K562 (cell line): ENCODE results near the gene ART4. TPM values are rescaled to one million over a fixed set of nuclear protein-coding genes. Genes with fewer than 3 reads are reported as not detected.

ENCODE experiments used
- ATF7 ChIP-seq: fragments of 450-650 bp; IDR thresholded peaks from 2 replicates; pipeline ENCODE4 v1.7.1; 2014; ENCODE audit warnings: mild to moderate bottlenecking, moderate library complexity
- BRCA1 ChIP-seq, 2 experiments: fragments of 450-650 bp in 1 of 2; sonication (generic) in 1 of 2; formaldehyde crosslinking in 1 of 2; IDR thresholded peaks; 2 replicates each; pipeline versions ENCODE4 v1.5.0 to v1.6.1; 2017 to 2020; ENCODE audit warnings: mild to moderate bottlenecking in 1 of 2, missing genetic modification reagents in 1 of 2
- EGR1 ChIP-seq: fragments of 450-650 bp; conservative IDR thresholded peaks from 2 replicates; pipeline ENCODE4 v1.6.1; 2017; ENCODE audit warnings: mild to moderate bottlenecking
- ETS2 ChIP-seq: IDR thresholded peaks from 2 replicates; pipeline ENCODE4 v1.6.1; 2016; ENCODE audit warnings: borderline replicate concordance, missing genetic modification characterization, mild to moderate bottlenecking, moderate library complexity, missing compliant biosample characterization; ENCODE audit not compliant: poor library complexity, severe bottlenecking
- HEY1 ChIP-seq: fragments of 250-450 bp; sonication (Bioruptor Pico); IDR thresholded peaks from 2 replicates; pipeline ENCODE4 v1.5.0; 2020; ENCODE audit warnings: mild to moderate bottlenecking, moderate library complexity, borderline replicate concordance
- NCOA2 ChIP-seq, 2 experiments: fragments of 450-650 bp; IDR thresholded peaks; 2 replicates each; pipeline ENCODE4 v1.6.1; 2018; ENCODE audit warnings: mild to moderate bottlenecking in 2 of 2, moderate library complexity in 1 of 2; ENCODE audit not compliant: partially characterized antibody in 2 of 2
- NELFE ChIP-seq: IDR thresholded peaks from 2 replicates; pipeline ENCODE4 v1.6.1; 2011; ENCODE audit warnings: mild to moderate bottlenecking; ENCODE audit not compliant: insufficient read depth, insufficient read length
- RFX5 ChIP-seq: IDR thresholded peaks from 2 replicates; pipeline ENCODE4 v1.6.1; 2011; ENCODE audit warnings: low read depth, mild to moderate bottlenecking, improper control_type of control experiment, low read length
- SRF ChIP-seq, 2 experiments: fragments of 250-450, 450-650 bp in 1 of 2; sonication (Bioruptor Pico) in 1 of 2; sonication (generic) in 1 of 2; formaldehyde crosslinking; IDR thresholded peaks; 2 replicates each; pipeline versions ENCODE4 v1.5.0 to v1.5.1; 2020 to 2022; ENCODE audit warnings: mild to moderate bottlenecking in 1 of 2, missing genetic modification reagents in 1 of 2
- SRSF9 ChIP-seq: fragments of 200-400 bp; formaldehyde crosslinking; IDR thresholded peaks from 2 replicates; pipeline ENCODE4 v1.6.1; 2017; ENCODE audit warnings: low read depth, low read length, borderline replicate concordance
- TCFL5 ChIP-seq: fragments of 250-450 bp; sonication (Bioruptor Pico); conservative IDR thresholded peaks from 2 replicates; pipeline ENCODE4 v1.6.1; 2021; ENCODE audit warnings: mild to moderate bottlenecking, moderate library complexity, matching md5 sums
- ZC3H4 ChIP-seq: sonication (generic); formaldehyde crosslinking; IDR thresholded peaks from 2 replicates; pipeline ENCODE4 v1.9.0; 2021; ENCODE audit warnings: missing genetic modification reagents, borderline replicate concordance
- ZNF347 ChIP-seq: fragments of 450-650 bp; formaldehyde crosslinking; IDR thresholded peaks from 2 replicates; pipeline ENCODE4 v1.4.0; 2020; ENCODE audit warnings: low read depth, mild to moderate bottlenecking, moderate library complexity
- ZNF780A ChIP-seq: fragments of 250-450 bp; sonication (Bioruptor Pico); IDR thresholded peaks from 2 replicates; pipeline ENCODE4 v1.5.0; 2021; ENCODE audit warnings: mild to moderate bottlenecking
- polyA plus RNA-seq, 8 experiments: library from polyadenylated mRNA; depleted of rRNA in 4 of 8; stranded (reverse) in 5 of 8; unstranded in 3 of 8; fragments of >200 nt; fragmentation: Nextera tagmentation in 2 of 8; fragmentation: Illumina TruSeq in 1 of 8; extraction: Ambion mirVana in 2 of 8; extraction: Trizol in 1 of 8; gene quantifications; 2 replicates each; pipeline versions ENCODE4 v1.2.1 to v1.2.3, GENCODE V29; 2011 to 2014; ENCODE audit warnings: inconsistent platforms in 1 of 8, missing spikeins in 1 of 8
- total RNA-seq, 7 experiments: library from RNA; depleted of rRNA in 6 of 7; stranded (reverse); fragments of >200 nt in 6 of 7; fragmentation: Illumina TruSeq in 2 of 7; extraction: Trizol in 2 of 7; gene quantifications; 2 replicates each; pipeline versions ENCODE4 v1.2.1 to v1.2.3, GENCODE V29; 2011 to 2021; ENCODE audit warnings: low replicate concordance in 1 of 7
- TF ChIP-seq, protein P1 (sequence below): fragments of 250-450 bp; sonication (Bioruptor Pico); IDR thresholded peaks from 2 replicates; pipeline ENCODE4 v1.5.0; 2022; ENCODE audit warnings: mild to moderate bottlenecking
- TF ChIP-seq, protein P2 (sequence below), 2 experiments: IDR thresholded peaks; 2 replicates each; pipeline ENCODE4 v1.6.1; 2011; ENCODE audit warnings: borderline replicate concordance in 1 of 2, control low read depth in 1 of 2, low read depth in 1 of 2, low read length in 1 of 2, mild to moderate bottlenecking in 1 of 2, mixed read lengths in 1 of 2, moderate library complexity in 1 of 2; ENCODE audit not compliant: insufficient read depth in 1 of 2, insufficient read length in 1 of 2, poor library complexity in 1 of 2, severe bottlenecking in 1 of 2; ENCODE audit errors: extremely low read depth in 1 of 2
- TF ChIP-seq, protein P3 (sequence below): fragments of 200-800 bp; sonication (Bioruptor generic); IDR thresholded peaks from 2 replicates; pipeline ENCODE4 v1.6.1; 2017; ENCODE audit warnings: missing genetic modification characterization, missing compliant biosample characterization
- TF ChIP-seq, protein P4 (sequence below): fragments of 450-650 bp; IDR thresholded peaks from 2 replicates; pipeline ENCODE4 v1.7.0; 2016; ENCODE audit warnings: borderline replicate concordance
- TF ChIP-seq, protein P5 (sequence below): fragments of 250-450 bp; sonication (Bioruptor Pico); IDR thresholded peaks from 2 replicates; pipeline ENCODE4 v1.8.0; 2021; ENCODE audit warnings: borderline replicate concordance, mild to moderate bottlenecking, moderate library complexity; ENCODE audit not compliant: poor library complexity, severe bottlenecking

ART4 gene
- total and polyA plus RNA-seq, 9 of the 15 experiments (the other 6 are each of a cell fraction or from before 2014, with no cell fraction given), result 0.07 TPM; not detected in 8

DNA sequence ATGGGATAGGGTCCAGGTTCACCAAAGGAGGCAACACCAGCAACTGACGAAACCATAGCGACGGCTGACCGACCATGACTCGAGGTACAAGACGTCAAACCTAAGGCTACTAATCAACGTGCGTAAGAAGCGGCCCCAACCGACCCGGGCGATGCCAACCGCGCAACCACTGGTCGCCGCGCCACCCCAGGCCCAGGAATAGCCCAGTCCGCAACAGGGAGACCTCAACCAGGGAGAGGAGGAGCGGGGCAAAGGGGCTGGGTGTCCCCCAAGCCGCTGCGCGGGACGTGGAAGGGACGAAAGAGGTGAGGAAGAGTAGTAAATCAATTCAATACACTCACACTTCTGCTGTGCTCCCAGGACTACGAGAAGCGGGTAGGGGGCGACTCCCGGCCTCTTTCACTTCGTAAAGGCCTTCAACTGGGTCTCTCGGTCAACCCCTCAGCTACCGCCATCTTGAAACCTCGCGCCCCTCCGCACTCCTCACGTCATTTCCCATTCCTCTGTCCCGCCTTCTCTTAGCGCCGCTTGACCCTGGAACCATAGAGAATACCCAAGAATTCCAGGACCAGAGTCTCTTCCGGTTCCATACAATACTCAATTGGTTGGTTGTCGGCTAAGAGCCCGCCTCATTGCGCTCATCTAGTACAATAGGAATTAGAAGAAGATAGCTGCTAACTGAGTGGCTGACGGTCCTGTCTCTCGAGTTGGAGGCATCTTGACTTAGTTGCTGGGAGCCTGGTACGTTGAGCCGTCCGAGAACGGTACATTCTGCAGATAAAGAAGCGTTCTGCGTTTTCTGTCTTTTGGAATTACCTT is 40.1 kb downstream of the ART4 start, which contains the start of the genes C12orf60 and WBP11 (continued):
- TF ChIP-seq SRF (CRISPR knock-in tag; IDR thresholded peaks at IDR 0.05) (no peak), ATF7 (peak; percentile 64), SRSF9 (no peak), NCOA2 (IDR thresholded peaks at IDR 0.05; ENCODE audit: partially characterized antibody in 2 of 2) (no peak), TCFL5 (no peak), ZNF347 (CRISPR knock-in tag) (no peak), ZC3H4 (CRISPR knock-in tag) (no peak), HEY1 (CRISPR knock-in tag) (no peak), EGR1 (no peak), NELFE (no peak), ETS2 (no peak), ZNF780A (CRISPR knock-in tag) (no peak), BRCA1 (IDR thresholded peaks at IDR 0.05) (no peak), BRCA1 (CRISPR knock-in tag; IDR thresholded peaks at IDR 0.05) (no peak), RFX5 (no peak)
- TF ChIP-seq, protein P1, sequence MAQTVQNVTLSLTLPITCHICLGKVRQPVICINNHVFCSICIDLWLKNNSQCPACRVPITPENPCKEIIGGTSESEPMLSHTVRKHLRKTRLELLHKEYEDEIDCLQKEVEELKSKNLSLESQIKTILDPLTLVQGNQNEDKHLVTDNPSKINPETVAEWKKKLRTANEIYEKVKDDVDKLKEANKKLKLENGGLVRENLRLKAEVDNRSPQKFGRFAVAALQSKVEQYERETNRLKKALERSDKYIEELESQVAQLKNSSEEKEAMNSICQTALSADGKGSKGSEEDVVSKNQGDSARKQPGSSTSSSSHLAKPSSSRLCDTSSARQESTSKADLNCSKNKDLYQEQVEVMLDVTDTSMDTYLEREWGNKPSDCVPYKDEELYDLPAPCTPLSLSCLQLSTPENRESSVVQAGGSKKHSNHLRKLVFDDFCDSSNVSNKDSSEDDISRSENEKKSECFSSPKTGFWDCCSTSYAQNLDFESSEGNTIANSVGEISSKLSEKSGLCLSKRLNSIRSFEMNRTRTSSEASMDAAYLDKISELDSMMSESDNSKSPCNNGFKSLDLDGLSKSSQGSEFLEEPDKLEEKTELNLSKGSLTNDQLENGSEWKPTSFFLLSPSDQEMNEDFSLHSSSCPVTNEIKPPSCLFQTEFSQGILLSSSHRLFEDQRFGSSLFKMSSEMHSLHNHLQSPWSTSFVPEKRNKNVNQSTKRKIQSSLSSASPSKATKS (CRISPR knock-in tag), result no peak
- TF ChIP-seq, protein P2, sequence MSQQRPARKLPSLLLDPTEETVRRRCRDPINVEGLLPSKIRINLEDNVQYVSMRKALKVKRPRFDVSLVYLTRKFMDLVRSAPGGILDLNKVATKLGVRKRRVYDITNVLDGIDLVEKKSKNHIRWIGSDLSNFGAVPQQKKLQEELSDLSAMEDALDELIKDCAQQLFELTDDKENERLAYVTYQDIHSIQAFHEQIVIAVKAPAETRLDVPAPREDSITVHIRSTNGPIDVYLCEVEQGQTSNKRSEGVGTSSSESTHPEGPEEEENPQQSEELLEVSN (IDR thresholded peaks at IDR 0.05; ENCODE audit: borderline replicate concordance in 1 of 2, extremely low read depth in 1 of 2, insufficient read depth in 1 of 2, insufficient read length in 1 of 2, low read depth in 1 of 2, low read length in 1 of 2, poor library complexity in 1 of 2, severe bottlenecking in 1 of 2), result peak in 1 of 2 experiments; percentile 48
- TF ChIP-seq, protein P3, sequence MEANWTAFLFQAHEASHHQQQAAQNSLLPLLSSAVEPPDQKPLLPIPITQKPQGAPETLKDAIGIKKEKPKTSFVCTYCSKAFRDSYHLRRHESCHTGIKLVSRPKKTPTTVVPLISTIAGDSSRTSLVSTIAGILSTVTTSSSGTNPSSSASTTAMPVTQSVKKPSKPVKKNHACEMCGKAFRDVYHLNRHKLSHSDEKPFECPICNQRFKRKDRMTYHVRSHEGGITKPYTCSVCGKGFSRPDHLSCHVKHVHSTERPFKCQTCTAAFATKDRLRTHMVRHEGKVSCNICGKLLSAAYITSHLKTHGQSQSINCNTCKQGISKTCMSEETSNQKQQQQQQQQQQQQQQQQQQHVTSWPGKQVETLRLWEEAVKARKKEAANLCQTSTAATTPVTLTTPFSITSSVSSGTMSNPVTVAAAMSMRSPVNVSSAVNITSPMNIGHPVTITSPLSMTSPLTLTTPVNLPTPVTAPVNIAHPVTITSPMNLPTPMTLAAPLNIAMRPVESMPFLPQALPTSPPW (CRISPR knock-in tag), result peak; percentile 47; the same call in 1 of the 2 replicates
- TF ChIP-seq, protein P4, sequence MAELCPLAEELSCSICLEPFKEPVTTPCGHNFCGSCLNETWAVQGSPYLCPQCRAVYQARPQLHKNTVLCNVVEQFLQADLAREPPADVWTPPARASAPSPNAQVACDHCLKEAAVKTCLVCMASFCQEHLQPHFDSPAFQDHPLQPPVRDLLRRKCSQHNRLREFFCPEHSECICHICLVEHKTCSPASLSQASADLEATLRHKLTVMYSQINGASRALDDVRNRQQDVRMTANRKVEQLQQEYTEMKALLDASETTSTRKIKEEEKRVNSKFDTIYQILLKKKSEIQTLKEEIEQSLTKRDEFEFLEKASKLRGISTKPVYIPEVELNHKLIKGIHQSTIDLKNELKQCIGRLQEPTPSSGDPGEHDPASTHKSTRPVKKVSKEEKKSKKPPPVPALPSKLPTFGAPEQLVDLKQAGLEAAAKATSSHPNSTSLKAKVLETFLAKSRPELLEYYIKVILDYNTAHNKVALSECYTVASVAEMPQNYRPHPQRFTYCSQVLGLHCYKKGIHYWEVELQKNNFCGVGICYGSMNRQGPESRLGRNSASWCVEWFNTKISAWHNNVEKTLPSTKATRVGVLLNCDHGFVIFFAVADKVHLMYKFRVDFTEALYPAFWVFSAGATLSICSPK, result no peak
- TF ChIP-seq, protein P5, sequence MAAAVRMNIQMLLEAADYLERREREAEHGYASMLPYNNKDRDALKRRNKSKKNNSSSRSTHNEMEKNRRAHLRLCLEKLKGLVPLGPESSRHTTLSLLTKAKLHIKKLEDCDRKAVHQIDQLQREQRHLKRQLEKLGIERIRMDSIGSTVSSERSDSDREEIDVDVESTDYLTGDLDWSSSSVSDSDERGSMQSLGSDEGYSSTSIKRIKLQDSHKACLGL (CRISPR knock-in tag), result no peak
